CD14-positive monocyte (primary cell): Measurements from ENCODE around the gene GJB2. TPM values are rescaled to one million over a fixed set of nuclear protein-coding genes. Genes with fewer than 3 reads are reported as not detected.

Experiments used
- DNase-seq, 3 donors: peaks; one replicate each; pipeline ENCODE4 v3.0.0-alpha.2; 2011 to 2022
- H2AFZ ChIP-seq: 2 replicates; pipeline ENCODE4 v1.6.0; 2012; ENCODE audit warnings: mild to moderate bottlenecking, low read depth, low read length, inconsistent platforms; ENCODE audit not compliant: insufficient read depth, poor library complexity, severe bottlenecking
- H3K27ac ChIP-seq, 2 donors: 1 replicate in 1 of 2; 2 replicates in 1 of 2; pipeline ENCODE4 v1.5.1; 2012 to 2013; ENCODE audit warnings: low read length in 2 of 2, control low read depth in 1 of 2, inconsistent platforms in 1 of 2, low read depth in 1 of 2, mild to moderate bottlenecking in 1 of 2
- H3K27me3 ChIP-seq, 2 donors: one replicate each; pipeline versions ENCODE4 v1.6.0 to v1.6.1; 2011 to 2013; ENCODE audit warnings: low read length in 2 of 2; ENCODE audit not compliant: control insufficient read depth in 2 of 2, insufficient read depth in 2 of 2
- H3K36me3 ChIP-seq, 2 donors: replicated peaks in 1 of 2; 1 replicate in 1 of 2; 2 replicates in 1 of 2; pipeline versions ENCODE4 v1.5.1 to v1.6.1; 2012 to 2013; ENCODE audit warnings: low read length in 2 of 2, control low read depth in 1 of 2, inconsistent platforms in 1 of 2, mild to moderate bottlenecking in 1 of 2; ENCODE audit not compliant: insufficient read depth in 2 of 2, control insufficient read depth in 1 of 2
- H3K4me1 ChIP-seq, 2 donors: 1 replicate in 1 of 2; 2 replicates in 1 of 2; pipeline versions ENCODE4 v1.5.1 to v1.6.1; 2012 to 2013; ENCODE audit warnings: low read length in 2 of 2, control low read depth in 1 of 2, inconsistent platforms in 1 of 2, mild to moderate bottlenecking in 1 of 2, moderate library complexity in 1 of 2; ENCODE audit not compliant: insufficient read depth in 2 of 2, control insufficient read depth in 1 of 2
- H3K4me2 ChIP-seq: replicated peaks from 2 replicates; pipeline ENCODE3; 2012; ENCODE audit warnings: low read length, moderate library complexity, mild to moderate bottlenecking; ENCODE audit not compliant: poor library complexity, severe bottlenecking; ENCODE audit errors: extremely low read depth
- H3K4me3 ChIP-seq, 3 experiments: fragments of 200-600 bp in 1 of 3; sonication (generic) in 1 of 3; replicated peaks in 1 of 3; 1 replicate in 2 of 3; 2 replicates in 1 of 3; pipeline ENCODE4 v1.5.1; 2011 to 2013; ENCODE audit warnings: low read length in 3 of 3, mild to moderate bottlenecking in 3 of 3, control low read depth in 2 of 3, low read depth in 2 of 3, inconsistent platforms in 1 of 3, moderate library complexity in 1 of 3
- H3K79me2 ChIP-seq: 2 replicates; pipeline ENCODE4 v1.6.0; 2012; ENCODE audit warnings: mild to moderate bottlenecking, control low read depth, inconsistent platforms, low read length, moderate library complexity; ENCODE audit not compliant: insufficient read depth
- H3K9ac ChIP-seq: 2 replicates; pipeline ENCODE4 v1.6.0; 2017; ENCODE audit warnings: low read length, mild to moderate bottlenecking; ENCODE audit not compliant: insufficient read depth, poor library complexity, severe bottlenecking
- H3K9me3 ChIP-seq, 2 donors: replicated peaks in 1 of 2; 1 replicate in 1 of 2; 2 replicates in 1 of 2; pipeline versions ENCODE4 v1.5.1 to v1.6.1; 2012 to 2013; ENCODE audit warnings: low read length in 2 of 2, control low read depth in 1 of 2; ENCODE audit not compliant: control insufficient read depth in 1 of 2, insufficient read depth in 1 of 2
- H4K20me1 ChIP-seq: 2 replicates; pipeline ENCODE4 v1.6.0; 2012; ENCODE audit warnings: mild to moderate bottlenecking, low read length, control low read depth, moderate library complexity; ENCODE audit not compliant: insufficient read depth
- H3K27ac Mint-ChIP-seq, 7 donors: one replicate each; pipeline ENCODE4 v1.8.0; 2020; ENCODE audit warnings: mild to moderate bottlenecking in 7 of 7, mixed read lengths in 7 of 7, moderate library complexity in 6 of 7, inconsistent platforms in 2 of 7
- H3K27me3 Mint-ChIP-seq, 3 donors: one replicate each; pipeline ENCODE4 v1.8.0; 2021 to 2022; ENCODE audit warnings: low read depth in 3 of 3, mild to moderate bottlenecking in 3 of 3, mixed read lengths in 3 of 3, moderate library complexity in 3 of 3, inconsistent platforms in 1 of 3
- H3K36me3 Mint-ChIP-seq, 2 donors: one replicate each; pipeline ENCODE4 v1.8.0; 2020; ENCODE audit warnings: mixed read lengths in 2 of 2, inconsistent platforms in 1 of 2, mild to moderate bottlenecking in 1 of 2
- H3K4me1 Mint-ChIP-seq: one replicate; pipeline ENCODE4 v1.8.0; 2020; ENCODE audit warnings: mild to moderate bottlenecking, mixed read lengths
- H3K4me3 Mint-ChIP-seq, 2 donors: one replicate each; pipeline ENCODE4 v1.8.0; 2020; ENCODE audit warnings: mild to moderate bottlenecking in 2 of 2, mixed read lengths in 2 of 2, moderate library complexity in 1 of 2
- H3K9me3 Mint-ChIP-seq, 7 donors: one replicate each; pipeline ENCODE4 v1.8.0; 2020 to 2022; ENCODE audit warnings: mixed read lengths in 7 of 7, mild to moderate bottlenecking in 6 of 7, moderate library complexity in 6 of 7, inconsistent platforms in 2 of 7
- WGBS: methylation state at CpG from one replicate; pipeline ENCODE4 v1.1.5; 2013; ENCODE audit warnings: missing lambda C conversion rate; ENCODE audit not compliant: insufficient coverage; 5-methylcytosine and 5-hydroxymethylcytosine counted together
- intact Hi-C, 2 donors: fragments of 100-400 bp; cut with micrococcal nuclease; formaldehyde crosslinking; loops; one replicate each; pipeline versions ENCODE4 v1.15.0 to v1.15.1; 2023
- polyA plus RNA-seq, 3 donors: library from polyadenylated mRNA; depleted of rRNA in 1 of 3; unstranded in 2 of 3; stranded (reverse) in 1 of 3; fragments of 300-500 nt in 2 of 3; fragments of >200 nt in 1 of 3; fragmentation: Illumina TruSeq in 2 of 3; gene quantifications; 1 replicate in 2 of 3; 2 replicates in 1 of 3; pipeline ENCODE4 v1.2.3, GENCODE V29; 2012 to 2021
- TF ChIP-seq, protein P1 (sequence below): fragments of 200-600 bp; IDR thresholded peaks from one replicate; pipeline ENCODE4 v1.8.0; 2022; ENCODE audit warnings: antibody characterized with exemption, mild to moderate bottlenecking

Gene GJB2
- polyA plus RNA-seq, 3 donors, result 0.41 TPM; not detected in 2

DNA sequence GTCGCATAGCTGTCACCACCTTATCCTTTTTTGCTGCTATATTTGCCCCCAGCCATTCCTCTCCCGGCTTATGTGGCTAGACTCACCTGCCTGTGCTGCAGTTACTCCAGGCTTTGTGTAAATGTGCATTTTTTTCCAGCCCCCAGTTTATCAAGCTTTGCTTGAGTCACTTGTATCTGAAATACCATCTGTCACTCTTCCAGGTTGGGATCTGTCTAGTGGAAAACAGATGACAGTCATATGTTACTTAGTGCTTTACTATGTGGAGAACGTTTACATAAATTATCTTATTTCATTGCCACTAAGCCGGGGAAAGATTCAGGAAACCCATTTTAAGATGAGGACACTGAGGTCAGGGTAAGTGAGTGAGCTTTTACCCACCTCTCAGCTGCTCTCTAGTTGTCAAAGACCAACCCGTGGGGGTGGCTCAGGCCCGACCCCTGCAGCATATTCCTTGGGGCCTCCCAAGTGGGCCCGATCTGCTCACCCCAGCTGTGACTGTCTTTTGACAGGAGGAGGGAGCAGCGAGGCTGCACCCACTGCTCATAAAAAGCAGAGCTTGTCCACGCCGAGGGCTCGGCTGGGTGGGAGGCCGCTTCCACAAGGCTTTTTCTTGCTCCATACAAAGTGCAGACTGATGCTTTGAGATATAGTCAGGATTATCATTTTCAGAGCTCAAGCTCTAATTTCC, 7.2 kb downstream of the GJB2 start:
- Histone ChIP-seq H2AFZ (no peak overlapping the region), H4K20me1 (no peaks in the 10 kb centered on the region), H3K27me3 (peaks cover 0 to 8% of the 10 kb centered on the region in 2 donors), H3K4me1 (peaks cover 15 to 17% of the 10 kb centered on the region in 2 donors), H3K27ac (no peak overlapping the region), H3K36me3 (no peaks in the 10 kb centered on the region), H3K9ac (no peak overlapping the region), H3K4me2 (no peak overlapping the region), H3K9me3 (peaks cover 0 to 8% of the 10 kb centered on the region in 2 donors), H3K79me2 (no peaks in the 10 kb centered on the region), H3K4me3 (no peak overlapping the region)
- WGBS, result 96% methylated on average over 9 of the region's 12 CpGs
- no peak for DNase-seq
- Mint-ChIP-seq H3K4me1 (peaks cover 17% of the 10 kb centered on the region), H3K36me3 (peaks cover 0 to 5% of the 10 kb centered on the region in 2 donors), H3K27me3 (peaks cover 4 to 19% (median 14%) of the 10 kb centered on the region in 3 donors), H3K27ac (peak overlapping the region in 1 of 7 donors; percentile 45), H3K9me3 (peaks cover 4 to 9% (median 6%) of the 10 kb centered on the region in 7 donors), H3K4me3 (no peak overlapping the region)
- TF ChIP-seq, protein P1, sequence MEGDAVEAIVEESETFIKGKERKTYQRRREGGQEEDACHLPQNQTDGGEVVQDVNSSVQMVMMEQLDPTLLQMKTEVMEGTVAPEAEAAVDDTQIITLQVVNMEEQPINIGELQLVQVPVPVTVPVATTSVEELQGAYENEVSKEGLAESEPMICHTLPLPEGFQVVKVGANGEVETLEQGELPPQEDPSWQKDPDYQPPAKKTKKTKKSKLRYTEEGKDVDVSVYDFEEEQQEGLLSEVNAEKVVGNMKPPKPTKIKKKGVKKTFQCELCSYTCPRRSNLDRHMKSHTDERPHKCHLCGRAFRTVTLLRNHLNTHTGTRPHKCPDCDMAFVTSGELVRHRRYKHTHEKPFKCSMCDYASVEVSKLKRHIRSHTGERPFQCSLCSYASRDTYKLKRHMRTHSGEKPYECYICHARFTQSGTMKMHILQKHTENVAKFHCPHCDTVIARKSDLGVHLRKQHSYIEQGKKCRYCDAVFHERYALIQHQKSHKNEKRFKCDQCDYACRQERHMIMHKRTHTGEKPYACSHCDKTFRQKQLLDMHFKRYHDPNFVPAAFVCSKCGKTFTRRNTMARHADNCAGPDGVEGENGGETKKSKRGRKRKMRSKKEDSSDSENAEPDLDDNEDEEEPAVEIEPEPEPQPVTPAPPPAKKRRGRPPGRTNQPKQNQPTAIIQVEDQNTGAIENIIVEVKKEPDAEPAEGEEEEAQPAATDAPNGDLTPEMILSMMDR, result no peak
- intact Hi-C loops, result no loop called here

DNA sequence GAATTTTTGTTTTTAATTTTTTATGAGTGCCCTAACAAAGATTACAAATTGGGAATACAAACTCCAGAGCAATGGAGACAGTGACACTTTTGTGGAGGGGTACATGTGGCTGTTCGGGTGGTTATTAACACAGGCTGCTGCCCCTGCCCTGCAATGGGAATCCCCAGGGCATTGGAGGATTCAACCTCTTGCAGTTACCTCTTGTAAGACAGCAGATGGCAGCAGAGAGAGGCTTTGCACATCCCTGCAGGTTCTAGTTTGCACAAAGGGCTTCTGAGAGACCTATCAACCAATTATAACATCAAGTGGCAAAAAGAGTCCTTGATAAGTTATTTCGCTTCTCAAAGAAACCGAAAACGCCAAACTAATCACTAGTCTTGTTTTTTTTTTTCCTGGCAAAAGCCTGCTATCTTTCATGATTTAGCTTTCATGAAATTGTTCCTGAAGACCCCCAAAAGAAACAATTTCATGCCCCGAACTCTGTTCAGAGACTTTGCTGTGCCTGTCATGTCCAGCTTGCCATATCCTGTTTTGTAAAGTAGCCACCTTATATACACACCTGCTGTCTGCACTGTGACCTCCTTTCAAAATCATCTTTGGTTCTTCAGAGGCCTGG, 10.4 kb downstream of the GJB2 start:
- intact Hi-C loops, result loop anchor here in 1 of 2 donors (5.0 kb wide), 1 partner anchor 310 kb away; no protein-coding TSS in a partner anchor
- Histone ChIP-seq H4K20me1 (no peaks in the 10 kb centered on the region), H3K27ac (no peak overlapping the region), H3K4me2 (no peak overlapping the region), H3K4me1 (no peaks in the 10 kb centered on the region), H3K4me3 (no peak overlapping the region), H3K36me3 (no peaks in the 10 kb centered on the region), H3K79me2 (no peaks in the 10 kb centered on the region), H3K27me3 (peaks cover 17 to 28% of the 10 kb centered on the region in 2 donors), H3K9ac (no peak overlapping the region), H2AFZ (no peak overlapping the region), H3K9me3 (no peaks in the 10 kb centered on the region)
- Mint-ChIP-seq H3K9me3 (peaks cover 0 to 4% (median 0%) of the 10 kb centered on the region in 7 donors), H3K27ac (no peak overlapping the region), H3K36me3 (peaks cover 0 to 4% of the 10 kb centered on the region in 2 donors), H3K4me3 (peak overlapping the region in 1 of 2 donors; percentile 30), H3K4me1 (peaks cover 10% of the 10 kb centered on the region), H3K27me3 (peaks cover 28 to 39% (median 33%) of the 10 kb centered on the region in 3 donors)
- 35% methylated on average over 5 of the region's 5 CpGs for WGBS
- TF ChIP-seq, protein P1, result peak; percentile 84
- peak; percentile 57 to 86 (median 66) for DNase-seq
